C1 segment of cervical spinal cord (tissue), 14 donors: ENCODE measurements around the gene ADM.

ENCODE experiments used
- DNase-seq, 14 donors: peaks; one replicate each; lab custom pipeline; 2025; lab: John Stamatoyannopoulos, UW

Gene ADM

GRCh38 chr11:10328314-10329098 is 23.6 kb downstream of the ADM start:
- no peak for DNase-seq

GRCh38 chr11:10329356-10329755 is 24.5 kb downstream of the ADM start:
- no peak for DNase-seq

- no peak for DNase-seq
These were observed 25.1 kb downstream of the ADM start for GRCh38 chr11:10329935-10330334.

- no peak for DNase-seq
These were observed 26.8 kb downstream of the ADM start for GRCh38 chr11:10331548-10332289.

GRCh38 chr11:10333490-10333889 is 28.6 kb downstream of the ADM start:
- DNase-seq, result no peak

- no peak for DNase-seq
These were observed 33.4 kb downstream of the ADM start for GRCh38 chr11:10338287-10338686.

- DNase-seq, result no peak
These were observed 43.9 kb downstream of the ADM start for GRCh38 chr11:10348650-10349280.

GRCh38 chr11:10349281-10349665 is 44.4 kb downstream of the ADM start:
- DNase-seq, result no peak

- DNase-seq, result no peak
These were observed 44.9 kb downstream of the ADM start for GRCh38 chr11:10349806-10350205.

GRCh38 chr11:10350334-10350733 is 45.5 kb downstream of the ADM start:
- DNase-seq, result no peak

GRCh38 chr11:10351435-10351764 is 46.5 kb downstream of the ADM start:
- DNase-seq, result no peak

- peak in 1 of 14 donors; percentile 70 for DNase-seq
These were observed 47.1 kb downstream of the ADM start for GRCh38 chr11:10351765-10352641.

- no peak for DNase-seq
These were observed 48.2 kb downstream of the ADM start for GRCh38 chr11:10352921-10353550.

- DNase-seq, result no peak
These were observed 49.5 kb downstream of the ADM start for GRCh38 chr11:10354389-10354788.

GRCh38 chr11:10355257-10355661 is 50.4 kb downstream of the ADM start:
- no peak for DNase-seq

- DNase-seq, result no peak
These were observed 51.3 kb downstream of the ADM start for GRCh38 chr11:10356161-10356560.
